ENCODE measurements around the gene NINJ1.

NINJ1 gene

DNA sequence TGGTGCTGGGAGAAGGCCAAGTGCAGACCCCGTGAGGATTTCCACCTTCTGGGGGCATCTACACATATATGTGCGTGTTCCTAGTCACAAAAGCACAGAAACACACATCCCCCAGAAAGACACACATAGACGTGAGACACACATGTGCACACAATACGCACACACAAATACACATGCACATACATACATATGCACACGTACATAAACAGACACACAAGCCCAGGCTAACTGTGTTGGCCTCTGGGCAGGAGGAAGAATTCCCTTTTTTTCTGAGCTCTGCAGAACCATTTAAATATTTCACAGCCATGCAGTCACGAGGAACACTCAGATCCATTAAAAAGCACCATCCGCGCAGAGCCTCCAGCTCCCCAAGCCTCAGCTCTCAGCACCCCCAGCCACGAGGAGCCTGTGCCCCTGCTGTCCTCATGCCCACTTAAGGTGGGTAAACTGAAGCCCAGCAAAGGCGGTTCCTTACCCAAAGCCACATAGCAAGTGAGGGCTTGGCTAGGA, 5.3 kb downstream of the NINJ1 start:
- Histone ChIP-seq H3K27me3 (ENCODE audit: insufficient read depth, poor library complexity, severe bottlenecking) (no peaks in the 10 kb centered on the region), H3K36me3 (ENCODE audit: low read depth) (peaks cover 5% of the 10 kb centered on the region; the same call in 1 of the 2 replicates), H3K9me3 (ENCODE audit: severe bottlenecking) (no peaks in the 10 kb centered on the region), H3K4me3 (ENCODE audit: severe bottlenecking) (no peak overlapping the region), H3K27ac (ENCODE audit: poor library complexity, severe bottlenecking) (no peak overlapping the region), H3K4me1 (ENCODE audit: insufficient read depth, poor library complexity, severe bottlenecking) (peaks cover 18% of the 10 kb centered on the region)
- ATAC-seq (ENCODE audit: low read depth) (no peak), DNase-seq (ENCODE audit: low spot score) (no peak)
- TF ChIP-seq, protein P1, sequence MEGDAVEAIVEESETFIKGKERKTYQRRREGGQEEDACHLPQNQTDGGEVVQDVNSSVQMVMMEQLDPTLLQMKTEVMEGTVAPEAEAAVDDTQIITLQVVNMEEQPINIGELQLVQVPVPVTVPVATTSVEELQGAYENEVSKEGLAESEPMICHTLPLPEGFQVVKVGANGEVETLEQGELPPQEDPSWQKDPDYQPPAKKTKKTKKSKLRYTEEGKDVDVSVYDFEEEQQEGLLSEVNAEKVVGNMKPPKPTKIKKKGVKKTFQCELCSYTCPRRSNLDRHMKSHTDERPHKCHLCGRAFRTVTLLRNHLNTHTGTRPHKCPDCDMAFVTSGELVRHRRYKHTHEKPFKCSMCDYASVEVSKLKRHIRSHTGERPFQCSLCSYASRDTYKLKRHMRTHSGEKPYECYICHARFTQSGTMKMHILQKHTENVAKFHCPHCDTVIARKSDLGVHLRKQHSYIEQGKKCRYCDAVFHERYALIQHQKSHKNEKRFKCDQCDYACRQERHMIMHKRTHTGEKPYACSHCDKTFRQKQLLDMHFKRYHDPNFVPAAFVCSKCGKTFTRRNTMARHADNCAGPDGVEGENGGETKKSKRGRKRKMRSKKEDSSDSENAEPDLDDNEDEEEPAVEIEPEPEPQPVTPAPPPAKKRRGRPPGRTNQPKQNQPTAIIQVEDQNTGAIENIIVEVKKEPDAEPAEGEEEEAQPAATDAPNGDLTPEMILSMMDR (IDR thresholded peaks at IDR 0.05; ENCODE audit: poor library complexity, severe bottlenecking) = no peak

DNA sequence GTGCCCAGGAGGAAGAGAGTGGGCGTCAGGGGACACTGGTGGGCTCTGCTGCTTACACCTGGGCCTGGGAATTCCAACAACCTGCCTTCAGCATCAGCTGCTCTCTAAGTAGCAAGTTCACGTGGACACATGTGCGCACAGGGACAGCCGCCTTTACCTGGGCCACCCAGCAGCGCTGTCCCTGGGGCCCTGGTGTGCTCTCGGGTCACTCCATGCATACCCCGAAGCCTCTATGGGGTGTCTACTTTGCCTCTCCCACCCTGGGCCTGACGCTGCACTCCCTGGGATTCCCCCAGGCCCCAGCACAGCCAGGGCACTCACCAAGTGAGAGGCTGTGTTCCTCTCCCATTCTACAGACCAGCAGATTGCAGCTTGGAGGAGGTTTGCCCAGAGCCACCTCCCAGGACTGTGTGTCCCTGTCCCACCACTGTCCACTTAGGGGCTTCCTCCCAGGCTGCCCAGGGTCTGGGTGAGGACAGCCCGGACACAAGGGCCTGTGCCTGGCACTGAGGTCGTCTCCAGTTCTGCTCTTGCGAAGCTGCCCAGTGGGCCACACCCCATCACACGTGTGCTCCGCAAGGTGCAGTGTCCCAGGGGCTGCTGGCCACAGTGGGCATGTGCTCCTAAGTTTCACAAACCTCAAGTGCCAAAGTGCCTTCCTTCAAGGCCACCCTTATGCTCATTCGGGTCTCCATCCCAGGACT, 5.9 kb downstream of the NINJ1 start:
- Histone ChIP-seq H3K36me3 (ENCODE audit: low read depth) (peaks cover 5% of the 10 kb centered on the region; the same call in 1 of the 2 replicates), H3K4me3 (ENCODE audit: severe bottlenecking) (no peak overlapping the region), H3K9me3 (ENCODE audit: severe bottlenecking) (no peaks in the 10 kb centered on the region), H3K27ac (ENCODE audit: poor library complexity, severe bottlenecking) (no peak overlapping the region), H3K4me1 (ENCODE audit: insufficient read depth, poor library complexity, severe bottlenecking) (peaks cover 18% of the 10 kb centered on the region), H3K27me3 (ENCODE audit: insufficient read depth, poor library complexity, severe bottlenecking) (no peaks in the 10 kb centered on the region)
- TF ChIP-seq, protein P1 (IDR thresholded peaks at IDR 0.05; ENCODE audit: poor library complexity, severe bottlenecking) = no peak
- DNase-seq (ENCODE audit: low spot score) = peak; percentile 34
- no peak for ATAC-seq (ENCODE audit: low read depth)

DNA sequence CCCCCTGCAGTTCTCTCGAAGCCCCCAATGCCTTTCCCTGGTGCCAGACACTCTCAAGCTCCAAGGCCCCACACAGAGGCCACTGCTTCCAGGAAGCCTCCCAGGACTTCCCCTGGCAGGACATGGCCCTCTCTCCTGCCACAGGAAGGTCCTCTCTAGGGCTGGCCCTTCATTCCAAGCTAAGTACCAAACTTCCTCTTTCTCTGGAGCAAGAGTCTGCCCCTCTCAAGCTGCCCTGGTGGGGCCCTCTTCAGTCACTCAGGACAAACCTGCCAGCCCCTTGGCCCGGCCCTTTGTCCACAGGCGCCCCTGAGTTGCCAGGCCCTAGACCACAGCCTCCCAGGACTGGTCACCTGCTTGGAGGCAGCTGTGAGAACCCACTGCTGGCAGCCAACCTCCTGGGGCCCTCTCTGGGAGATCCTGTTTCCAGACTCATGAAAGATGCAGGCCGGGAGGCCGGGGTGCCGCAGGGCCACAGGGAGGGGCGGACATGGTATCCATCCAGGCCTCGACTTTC, 6.6 kb downstream of the NINJ1 start:
- no peak overlapping the region for H3K27ac ChIP-seq (ENCODE audit: poor library complexity, severe bottlenecking)

DNA sequence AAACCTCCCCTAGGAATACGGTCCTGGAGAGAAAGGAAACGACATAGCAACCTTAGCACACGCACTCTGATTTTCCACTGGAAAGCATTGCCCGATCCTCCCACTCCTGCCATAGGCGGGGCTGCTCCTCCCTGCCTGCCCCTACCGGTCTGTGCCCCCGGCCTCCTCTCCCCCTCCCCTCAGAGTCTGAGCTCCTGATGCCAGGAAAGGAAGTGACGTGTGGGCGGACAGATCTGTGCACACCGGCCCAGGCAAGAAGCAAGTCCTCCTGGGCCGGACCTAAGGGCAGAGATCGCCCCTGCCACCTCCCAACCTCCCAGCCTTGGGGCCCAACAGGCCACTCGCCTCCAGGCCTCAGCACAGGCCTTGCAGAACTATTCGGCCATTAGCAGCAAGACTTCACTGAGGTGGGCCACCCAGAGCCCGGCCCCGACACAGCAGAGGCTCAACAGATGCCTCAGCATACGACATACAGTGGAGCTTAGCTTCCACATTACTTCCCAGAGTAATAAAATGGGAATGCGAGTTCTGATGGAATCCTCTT, 7.2 kb downstream of the NINJ1 start:
- H3K4me1 ChIP-seq (ENCODE audit: insufficient read depth, poor library complexity, severe bottlenecking) = peaks cover 8% of the 10 kb centered on the region
- H3K9me3 ChIP-seq (ENCODE audit: severe bottlenecking) = no peaks in the 10 kb centered on the region
- H3K27ac ChIP-seq (ENCODE audit: poor library complexity, severe bottlenecking) = no peak overlapping the region
- ATAC-seq (ENCODE audit: low read depth) = no peak
- peaks cover 5% of the 10 kb centered on the region; the same call in 1 of the 2 replicates for H3K36me3 ChIP-seq (ENCODE audit: low read depth)
- H3K27me3 ChIP-seq (ENCODE audit: insufficient read depth, poor library complexity, severe bottlenecking) = no peaks in the 10 kb centered on the region
- DNase-seq (ENCODE audit: low spot score) = peak; percentile 40
- H3K4me3 ChIP-seq (ENCODE audit: severe bottlenecking) = no peak overlapping the region
- TF ChIP-seq, protein P1 (IDR thresholded peaks at IDR 0.05; ENCODE audit: poor library complexity, severe bottlenecking) = no peak

More for the DNA sequence above, 6.6 kb downstream of the NINJ1 start:
- DNase-seq (ENCODE audit: low spot score) (peak; percentile 34), ATAC-seq (ENCODE audit: low read depth) (no peak)
- H3K9me3 ChIP-seq (ENCODE audit: severe bottlenecking) = no peaks in the 10 kb centered on the region
- no peak overlapping the region for H3K4me3 ChIP-seq (ENCODE audit: severe bottlenecking)
- peaks cover 5% of the 10 kb centered on the region; the same call in 1 of the 2 replicates for H3K36me3 ChIP-seq (ENCODE audit: low read depth)
- peaks cover 11% of the 10 kb centered on the region for H3K4me1 ChIP-seq (ENCODE audit: insufficient read depth, poor library complexity, severe bottlenecking)
- TF ChIP-seq, protein P1 (IDR thresholded peaks at IDR 0.05; ENCODE audit: poor library complexity, severe bottlenecking) = no peak
- H3K27me3 ChIP-seq (ENCODE audit: insufficient read depth, poor library complexity, severe bottlenecking) = no peaks in the 10 kb centered on the region
